Measurements from ENCODE around the gene BGLAP.
"Not testable (repeated sequence)": the region's sequence is repeated elsewhere in the genome, so short reads cannot be mapped to it uniquely, and the experiment has no call there.

DNA sequence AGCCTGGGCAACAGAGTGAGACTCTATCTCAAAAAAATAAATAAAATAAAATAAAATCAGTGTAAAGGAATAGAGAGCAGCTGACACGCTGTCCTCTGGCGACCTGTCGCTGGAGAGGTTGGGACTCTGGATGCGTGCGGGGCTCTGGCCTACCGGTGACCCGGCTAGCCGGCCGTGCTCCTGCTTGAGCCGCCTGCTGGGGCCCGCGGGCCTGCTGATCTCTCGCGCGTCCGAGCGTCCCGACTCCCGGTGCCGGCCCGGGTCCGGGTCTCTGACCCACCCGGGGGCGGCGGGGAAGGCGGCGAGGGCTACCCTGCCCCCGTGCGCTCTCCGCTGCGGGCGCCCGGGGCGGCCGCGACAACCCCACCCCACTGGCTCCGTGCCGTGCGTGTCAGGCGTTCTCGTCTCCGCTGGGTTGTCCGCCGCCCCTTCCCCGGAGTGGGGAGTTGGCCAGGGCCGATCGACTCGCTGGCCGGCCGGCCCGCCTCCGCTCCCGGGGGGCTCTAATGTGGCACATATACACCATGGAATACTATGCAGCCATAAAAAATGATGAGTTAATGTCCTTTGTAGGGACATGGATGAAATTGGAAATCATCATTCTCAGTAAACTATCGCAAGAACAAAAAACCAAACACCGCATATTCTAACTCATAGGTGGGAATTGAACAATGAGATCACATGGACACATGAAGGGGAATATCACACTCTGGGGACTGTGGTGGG lies 25.5 kb upstream of the BGLAP start:
- TF ChIP-seq EZH2 (IDR thresholded peaks at IDR 0.05; ENCODE audit: insufficient read depth, poor library complexity, severe bottlenecking); EZH2phosphoT487 (IDR thresholded peaks at IDR 0.05; ENCODE audit: insufficient read depth, low read depth): not testable (repeated sequence)
